KOPT-K1 (cell line): ENCODE data around the gene UNC13D.
A peak's percentile ranks its signal among the peaks of the same experiment; 100 is the strongest.
"Not testable (repeated sequence)": the region's sequence is repeated elsewhere in the genome, so short reads cannot be mapped to it uniquely, and the experiment has no call there.

Experiments
- H3K27ac ChIP-seq: fragments of 200-600 bp; sonication (generic); 2 replicates; pipeline ENCODE4 v1.5.1; 2016; ENCODE audit warnings: antibody characterized with exemption, mild to moderate bottlenecking, low read depth, low read length; ENCODE audit not compliant: poor library complexity, severe bottlenecking
- H3K36me3 ChIP-seq: fragments of 200-600 bp; sonication (generic); 2 replicates; pipeline ENCODE4 v1.5.1; 2017; ENCODE audit warnings: antibody characterized with exemption, mild to moderate bottlenecking, low read length, moderate library complexity; ENCODE audit not compliant: insufficient read depth
- H3K9me3 ChIP-seq: fragments of 200-600 bp; sonication (generic); 2 replicates; pipeline ENCODE4 v1.5.1; 2017; ENCODE audit warnings: antibody characterized with exemption, low read length, mild to moderate bottlenecking; ENCODE audit not compliant: insufficient read depth, poor library complexity, severe bottlenecking

Gene UNC13D

GRCh38 chr17:75843577-75844529 is at the start of gene UNC13D:
Gene UNC13D, minus strand, starts transcription at chr17:75844404. Its CDS starts 67 bp downstream, at chr17:75844337.
- Histone ChIP-seq H3K9me3 (no peaks in the 10 kb centered on the region), H3K27ac (peak within 1 kb of the TSS; percentile 91), H3K36me3 (peaks cover 62% of the 10 kb centered on the region)

GRCh38 chr17:75893305-75894048 is 49.3 kb upstream of the UNC13D start:
- H3K9me3 ChIP-seq: no peaks in the 10 kb centered on the region
- peaks cover 62% of the 10 kb centered on the region for H3K36me3 ChIP-seq
- no peak overlapping the region for H3K27ac ChIP-seq

- no peak overlapping the region for H3K27ac ChIP-seq
- peaks cover 56% of the 10 kb centered on the region for H3K36me3 ChIP-seq
- no peaks in the 10 kb centered on the region for H3K9me3 ChIP-seq
Measured at GRCh38 chr17:75892556-75893224, 48.5 kb upstream of the UNC13D start.

- Histone ChIP-seq H3K36me3 (peaks cover 51% of the 10 kb centered on the region), H3K27ac (no peak overlapping the region), H3K9me3 (no peaks in the 10 kb centered on the region)
Measured at GRCh38 chr17:75891605-75892555, 47.7 kb upstream of the UNC13D start.

GRCh38 chr17:75891022-75891604 is 46.9 kb upstream of the UNC13D start:
- Histone ChIP-seq H3K27ac (no peak overlapping the region), H3K9me3 (no peaks in the 10 kb centered on the region), H3K36me3 (peaks cover 51% of the 10 kb centered on the region)

GRCh38 chr17:75889454-75889853 is 45.2 kb upstream of the UNC13D start:
- H3K9me3 ChIP-seq: no peaks in the 10 kb centered on the region
- peaks cover 51% of the 10 kb centered on the region for H3K36me3 ChIP-seq

GRCh38 chr17:75888484-75888883 is 44.3 kb upstream of the UNC13D start:
- no peak overlapping the region for H3K27ac ChIP-seq
- peaks cover 46% of the 10 kb centered on the region for H3K36me3 ChIP-seq

More at GRCh38 chr17:75889454-75889853, 45.2 kb upstream of the UNC13D start:
- no peak overlapping the region for H3K27ac ChIP-seq

GRCh38 chr17:75885860-75886259 is 41.7 kb upstream of the UNC13D start:
- peaks cover 25% of the 10 kb centered on the region for H3K36me3 ChIP-seq
- not testable (repeated sequence) for H3K9me3 ChIP-seq, H3K27ac ChIP-seq

More at GRCh38 chr17:75888484-75888883, 44.3 kb upstream of the UNC13D start:
- H3K9me3 ChIP-seq: no peaks in the 10 kb centered on the region

GRCh38 chr17:75885431-75885830 is 41.2 kb upstream of the UNC13D start:
- peaks cover 21% of the 10 kb centered on the region for H3K36me3 ChIP-seq
- no peaks in the 10 kb centered on the region for H3K9me3 ChIP-seq
- no peak overlapping the region for H3K27ac ChIP-seq

- H3K27ac ChIP-seq: peak overlapping the region; percentile 46
Measured at GRCh38 chr17:75881678-75882454, 37.7 kb upstream of the UNC13D start.

GRCh38 chr17:75880266-75880665 is 36.1 kb upstream of the UNC13D start:
- Histone ChIP-seq H3K27ac (no peak overlapping the region), H3K36me3 (no peaks in the 10 kb centered on the region), H3K9me3 (no peaks in the 10 kb centered on the region)

More at GRCh38 chr17:75881678-75882454, 37.7 kb upstream of the UNC13D start:
- no peaks in the 10 kb centered on the region for H3K36me3 ChIP-seq
- H3K9me3 ChIP-seq: no peaks in the 10 kb centered on the region

GRCh38 chr17:75878174-75878998 is 34.2 kb upstream of the UNC13D start, which contains the start of gene TRIM47:
Gene TRIM47, minus strand, starts transcription at chr17:75878581. Its CDS starts 33 bp downstream, at chr17:75878548.
- H3K36me3 ChIP-seq: no peaks in the 10 kb centered on the region
- H3K9me3 ChIP-seq: no peaks in the 10 kb centered on the region
- no peak within 1 kb of the TSS for H3K27ac ChIP-seq
